HepG2 (cell line): ENCODE results near the gene MDM4. TPM values are rescaled to one million over a fixed set of nuclear protein-coding genes. Genes with fewer than 3 reads are reported as not detected.

Experiments used
- ATRX ChIP-seq: sonication (generic); formaldehyde crosslinking; IDR thresholded peaks from 2 replicates; pipeline ENCODE4 v1.4.0; 2020; ENCODE audit warnings: missing genetic modification reagents, borderline replicate concordance
- CHD4 ChIP-seq: fragments of 200-600 bp; sonication (generic); IDR thresholded peaks from 2 replicates; pipeline ENCODE4 v1.7.0; 2017; ENCODE audit warnings: mild to moderate bottlenecking, low read length, borderline replicate concordance
- EP300 ChIP-seq, 3 experiments: sonication (generic) in 1 of 3; formaldehyde crosslinking in 1 of 3; IDR thresholded peaks; 2 replicates each; pipeline versions ENCODE4 v1.5.1 to v1.6.1; 2011 to 2020; ENCODE audit warnings: low read depth in 2 of 3, low read length in 2 of 3, borderline replicate concordance in 1 of 3, improper control_type of control experiment in 1 of 3, mild to moderate bottlenecking in 1 of 3, missing genetic modification reagents in 1 of 3, moderate library complexity in 1 of 3
- HNF4A ChIP-seq: sonication (generic); formaldehyde crosslinking; IDR thresholded peaks from 2 replicates; pipeline ENCODE4 v1.4.0; 2020; ENCODE audit warnings: missing genetic modification reagents
- KDM5A ChIP-seq: fragments of 200-600 bp; sonication (generic); IDR thresholded peaks from 2 replicates; pipeline ENCODE4 v1.7.0; 2018; ENCODE audit warnings: antibody characterized with exemption, mild to moderate bottlenecking, low read length, borderline replicate concordance
- KDM6A ChIP-seq: IDR thresholded peaks from 2 replicates; pipeline ENCODE4 v1.6.1; 2016; ENCODE audit warnings: low read depth
- KMT2B ChIP-seq: IDR thresholded peaks from 2 replicates; pipeline ENCODE4 v1.6.1; 2016; ENCODE audit warnings: missing genetic modification reagents, missing compliant biosample characterization
- MXD4 ChIP-seq: IDR thresholded peaks from 2 replicates; pipeline ENCODE4 v1.6.1; 2016; ENCODE audit warnings: mild to moderate bottlenecking, missing biosample characterization, missing genetic modification reagents
- NFIC ChIP-seq: IDR thresholded peaks from 2 replicates; pipeline ENCODE4 v1.6.1; 2012; ENCODE audit warnings: mild to moderate bottlenecking, low read length, inconsistent platforms
- RCOR2 ChIP-seq: IDR thresholded peaks from 2 replicates; pipeline ENCODE4 v1.6.1; 2016; ENCODE audit warnings: missing biosample characterization, missing genetic modification reagents
- RXRB ChIP-seq: IDR thresholded peaks from 2 replicates; pipeline ENCODE4 v1.6.1; 2016; ENCODE audit warnings: borderline replicate concordance, missing genetic modification reagents, missing compliant biosample characterization
- SALL1 ChIP-seq: sonication (generic); formaldehyde crosslinking; IDR thresholded peaks from 2 replicates; pipeline ENCODE4 v1.8.0; 2022; ENCODE audit warnings: mild to moderate bottlenecking, missing genetic modification reagents
- TMF1 ChIP-seq: sonication (generic); formaldehyde crosslinking; IDR thresholded peaks from 2 replicates; pipeline ENCODE4 v1.8.1; 2022; ENCODE audit warnings: low read depth, missing genetic modification reagents
- ZFP62 ChIP-seq: sonication (generic); formaldehyde crosslinking; IDR thresholded peaks from 2 replicates; pipeline ENCODE4 v1.4.0; 2020; ENCODE audit warnings: missing genetic modification reagents
- ZKSCAN1 ChIP-seq: fragments of 150-350 bp; IDR thresholded peaks from 2 replicates; pipeline ENCODE4 v1.6.1; 2014; ENCODE audit warnings: low read length
- ZMYM3 ChIP-seq: sonication (generic); formaldehyde crosslinking; IDR thresholded peaks from 2 replicates; pipeline ENCODE4 v1.5.1; 2020; ENCODE audit warnings: mild to moderate bottlenecking, missing genetic modification reagents
- ZNF563 ChIP-seq: sonication (generic); formaldehyde crosslinking; IDR thresholded peaks from 2 replicates; pipeline ENCODE4 v1.8.0; 2022; ENCODE audit warnings: mild to moderate bottlenecking, moderate library complexity, missing genetic modification reagents
- polyA plus RNA-seq, 8 experiments: library from polyadenylated mRNA; depleted of rRNA in 3 of 8; stranded (reverse) in 7 of 8; unstranded in 1 of 8; fragments of >200 nt; fragmentation: Illumina TruSeq in 4 of 8; extraction: Trizol in 4 of 8; gene quantifications; 2 replicates each; pipeline versions ENCODE4 v1.2.1 to v1.2.3, GENCODE V29; 2011 to 2016; ENCODE audit warnings: low read depth in 4 of 8, missing spikeins in 1 of 8, mixed read lengths in 1 of 8; ENCODE audit not compliant: insufficient read depth in 1 of 8
- total RNA-seq, 5 experiments: library from RNA; depleted of rRNA; stranded (reverse); fragments of >200 nt; fragmentation: Illumina TruSeq; extraction: Trizol; gene quantifications; 2 replicates each; pipeline ENCODE4 v1.2.3, GENCODE V29; 2016; ENCODE audit warnings: low read depth in 1 of 5
- TF ChIP-seq, protein P1 (sequence below): sonication (generic); formaldehyde crosslinking; IDR thresholded peaks from 2 replicates; pipeline ENCODE4 v1.4.0; 2020; ENCODE audit warnings: missing genetic modification reagents
- TF ChIP-seq, protein P2 (sequence below), 2 experiments: sonication (generic) in 1 of 2; formaldehyde crosslinking in 1 of 2; IDR thresholded peaks; 2 replicates each; pipeline versions ENCODE4 v1.4.0 to v1.6.1; 2018 to 2020; ENCODE audit warnings: missing genetic modification reagents in 2 of 2, borderline replicate concordance in 1 of 2, low read depth in 1 of 2, mild to moderate bottlenecking in 1 of 2, missing biosample characterization in 1 of 2
- TF ChIP-seq, protein P3 (sequence below): sonication (generic); formaldehyde crosslinking; IDR thresholded peaks from 2 replicates; pipeline ENCODE4 v1.4.0; 2020; ENCODE audit warnings: missing genetic modification reagents
- TF ChIP-seq, protein P4 (sequence below): sonication (generic); formaldehyde crosslinking; IDR thresholded peaks from 2 replicates; pipeline ENCODE4 v1.4.0; 2020; ENCODE audit warnings: missing genetic modification reagents, borderline replicate concordance
- TF ChIP-seq, protein P5 (sequence below): sonication (generic); formaldehyde crosslinking; IDR thresholded peaks from 2 replicates; pipeline ENCODE4 v1.8.1; 2023; ENCODE audit warnings: missing genetic modification reagents, inconsistent platforms, borderline replicate concordance
- TF ChIP-seq, protein P6 (sequence below): IDR thresholded peaks from 2 replicates; pipeline ENCODE4 v1.6.1; 2012; ENCODE audit warnings: inconsistent platforms

MDM4 gene
- total and polyA plus RNA-seq, 2 of the 13 experiments (the other 11 are each of a cell fraction or from before 2014, with no cell fraction given) = 14.9 to 19.0 TPM

DNA sequence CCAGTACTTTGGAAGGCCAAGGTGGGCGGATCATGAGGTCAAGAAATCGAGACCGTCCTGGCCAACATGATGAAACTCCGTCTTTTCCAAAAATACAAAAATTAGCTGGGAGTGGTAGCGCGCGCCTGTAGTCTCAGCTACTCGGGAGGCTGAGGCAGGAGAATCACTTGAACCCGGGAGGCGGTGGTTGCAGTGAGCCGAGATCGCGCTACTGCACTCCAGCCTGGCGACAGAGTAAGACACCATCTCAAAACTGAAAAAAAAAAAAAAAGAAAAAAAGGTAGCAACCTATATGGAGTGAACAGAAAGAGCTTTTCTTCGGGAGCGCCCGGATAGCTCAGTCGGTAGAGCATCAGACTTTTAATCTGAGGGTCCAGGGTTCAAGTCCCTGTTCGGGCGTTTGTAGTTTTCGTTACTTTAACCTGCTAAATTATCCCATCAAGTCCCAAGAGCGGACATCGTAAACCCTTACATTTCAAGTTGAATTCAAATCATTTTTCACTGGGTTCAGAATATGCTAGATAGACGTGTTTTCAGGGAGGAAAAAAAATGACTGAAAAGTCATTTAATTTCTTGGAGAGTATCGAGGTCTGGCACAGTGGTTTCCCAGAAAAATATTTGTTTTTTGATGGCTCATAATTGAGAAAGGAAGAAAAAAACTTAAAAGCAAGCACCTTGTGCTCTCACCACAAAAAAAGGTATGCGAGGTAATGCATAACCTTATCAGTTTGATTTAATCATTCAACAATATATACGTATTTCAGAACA is 9.8 kb upstream of the MDM4 start (continued):
- TF ChIP-seq, protein P1, sequence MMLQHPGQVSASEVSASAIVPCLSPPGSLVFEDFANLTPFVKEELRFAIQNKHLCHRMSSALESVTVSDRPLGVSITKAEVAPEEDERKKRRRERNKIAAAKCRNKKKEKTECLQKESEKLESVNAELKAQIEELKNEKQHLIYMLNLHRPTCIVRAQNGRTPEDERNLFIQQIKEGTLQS (CRISPR knock-in tag) = 0 out of 2 replicates have a peak, but pooled peaks have one; percentile 26
- TF ChIP-seq ZNF563 (CRISPR knock-in tag) (no peak), KDM5A (peak; percentile 70; the same call in 1 of the 2 replicates), RCOR2 (0 out of 2 replicates have a peak, but pooled peaks have one; percentile 38), ZKSCAN1 (0 out of 2 replicates have a peak, but pooled peaks have one; percentile 45), TMF1 (CRISPR knock-in tag) (no peak), NFIC (peak; percentile 58), ZMYM3 (peak; percentile 92), HNF4A (CRISPR knock-in tag) (peak; percentile 23; the same call in 1 of the 2 replicates), EP300 (IDR thresholded peaks at IDR 0.05; ENCODE audit: low read depth in 2 of 2, low read length in 2 of 2) (peak in 1 of 2 experiments; percentile 8; a peak in 1 of 4 replicates), EP300 (CRISPR knock-in tag; IDR thresholded peaks at IDR 0.05; ENCODE audit: borderline replicate concordance) (no peak), SALL1 (CRISPR knock-in tag) (peak; percentile 28; the same call in 1 of the 2 replicates), ZFP62 (0 out of 2 replicates have a peak, but pooled peaks have one; percentile 49), CHD4 (peak; percentile 92; the same call in 1 of the 2 replicates), ATRX (CRISPR knock-in tag) (no peak), KDM6A (CRISPR knock-in tag) (0 out of 2 replicates have a peak, but pooled peaks have one; percentile 7), RXRB (CRISPR knock-in tag) (0 out of 2 replicates have a peak, but pooled peaks have one; percentile 45), MXD4 (no peak), KMT2B (CRISPR knock-in tag) (peak; percentile 14)
- TF ChIP-seq, protein P2, sequence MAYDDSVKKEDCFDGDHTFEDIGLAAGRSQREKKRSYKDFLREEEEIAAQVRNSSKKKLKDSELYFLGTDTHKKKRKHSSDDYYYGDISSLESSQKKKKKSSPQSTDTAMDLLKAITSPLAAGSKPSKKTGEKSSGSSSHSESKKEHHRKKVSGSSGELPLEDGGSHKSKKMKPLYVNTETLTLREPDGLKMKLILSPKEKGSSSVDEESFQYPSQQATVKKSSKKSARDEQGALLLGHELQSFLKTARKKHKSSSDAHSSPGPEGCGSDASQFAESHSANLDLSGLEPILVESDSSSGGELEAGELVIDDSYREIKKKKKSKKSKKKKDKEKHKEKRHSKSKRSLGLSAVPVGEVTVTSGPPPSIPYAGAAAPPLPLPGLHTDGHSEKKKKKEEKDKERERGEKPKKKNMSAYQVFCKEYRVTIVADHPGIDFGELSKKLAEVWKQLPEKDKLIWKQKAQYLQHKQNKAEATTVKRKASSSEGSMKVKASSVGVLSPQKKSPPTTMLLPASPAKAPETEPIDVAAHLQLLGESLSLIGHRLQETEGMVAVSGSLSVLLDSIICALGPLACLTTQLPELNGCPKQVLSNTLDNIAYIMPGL (CRISPR knock-in tag; IDR thresholded peaks at IDR 0.05; ENCODE audit: borderline replicate concordance in 1 of 2, low read depth in 1 of 2) = peak; percentile 88 to 91
- TF ChIP-seq, protein P3, sequence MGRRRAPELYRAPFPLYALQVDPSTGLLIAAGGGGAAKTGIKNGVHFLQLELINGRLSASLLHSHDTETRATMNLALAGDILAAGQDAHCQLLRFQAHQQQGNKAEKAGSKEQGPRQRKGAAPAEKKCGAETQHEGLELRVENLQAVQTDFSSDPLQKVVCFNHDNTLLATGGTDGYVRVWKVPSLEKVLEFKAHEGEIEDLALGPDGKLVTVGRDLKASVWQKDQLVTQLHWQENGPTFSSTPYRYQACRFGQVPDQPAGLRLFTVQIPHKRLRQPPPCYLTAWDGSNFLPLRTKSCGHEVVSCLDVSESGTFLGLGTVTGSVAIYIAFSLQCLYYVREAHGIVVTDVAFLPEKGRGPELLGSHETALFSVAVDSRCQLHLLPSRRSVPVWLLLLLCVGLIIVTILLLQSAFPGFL (CRISPR knock-in tag) = no peak
- TF ChIP-seq, protein P4, sequence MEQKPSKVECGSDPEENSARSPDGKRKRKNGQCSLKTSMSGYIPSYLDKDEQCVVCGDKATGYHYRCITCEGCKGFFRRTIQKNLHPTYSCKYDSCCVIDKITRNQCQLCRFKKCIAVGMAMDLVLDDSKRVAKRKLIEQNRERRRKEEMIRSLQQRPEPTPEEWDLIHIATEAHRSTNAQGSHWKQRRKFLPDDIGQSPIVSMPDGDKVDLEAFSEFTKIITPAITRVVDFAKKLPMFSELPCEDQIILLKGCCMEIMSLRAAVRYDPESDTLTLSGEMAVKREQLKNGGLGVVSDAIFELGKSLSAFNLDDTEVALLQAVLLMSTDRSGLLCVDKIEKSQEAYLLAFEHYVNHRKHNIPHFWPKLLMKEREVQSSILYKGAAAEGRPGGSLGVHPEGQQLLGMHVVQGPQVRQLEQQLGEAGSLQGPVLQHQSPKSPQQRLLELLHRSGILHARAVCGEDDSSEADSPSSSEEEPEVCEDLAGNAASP (CRISPR knock-in tag) = no peak
- TF ChIP-seq, protein P5, sequence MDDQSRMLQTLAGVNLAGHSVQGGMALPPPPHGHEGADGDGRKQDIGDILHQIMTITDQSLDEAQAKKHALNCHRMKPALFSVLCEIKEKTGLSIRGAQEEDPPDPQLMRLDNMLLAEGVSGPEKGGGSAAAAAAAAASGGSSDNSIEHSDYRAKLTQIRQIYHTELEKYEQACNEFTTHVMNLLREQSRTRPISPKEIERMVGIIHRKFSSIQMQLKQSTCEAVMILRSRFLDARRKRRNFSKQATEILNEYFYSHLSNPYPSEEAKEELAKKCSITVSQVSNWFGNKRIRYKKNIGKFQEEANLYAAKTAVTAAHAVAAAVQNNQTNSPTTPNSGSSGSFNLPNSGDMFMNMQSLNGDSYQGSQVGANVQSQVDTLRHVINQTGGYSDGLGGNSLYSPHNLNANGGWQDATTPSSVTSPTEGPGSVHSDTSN (CRISPR knock-in tag) = no peak
- TF ChIP-seq, protein P6, sequence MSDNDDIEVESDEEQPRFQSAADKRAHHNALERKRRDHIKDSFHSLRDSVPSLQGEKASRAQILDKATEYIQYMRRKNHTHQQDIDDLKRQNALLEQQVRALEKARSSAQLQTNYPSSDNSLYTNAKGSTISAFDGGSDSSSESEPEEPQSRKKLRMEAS = peak; percentile 13
